ENCODE measurements around the gene CTCFL. TPM values are rescaled to one million over a fixed set of nuclear protein-coding genes. Genes with fewer than 3 reads are reported as not detected.

The CTCFL gene, protein sequence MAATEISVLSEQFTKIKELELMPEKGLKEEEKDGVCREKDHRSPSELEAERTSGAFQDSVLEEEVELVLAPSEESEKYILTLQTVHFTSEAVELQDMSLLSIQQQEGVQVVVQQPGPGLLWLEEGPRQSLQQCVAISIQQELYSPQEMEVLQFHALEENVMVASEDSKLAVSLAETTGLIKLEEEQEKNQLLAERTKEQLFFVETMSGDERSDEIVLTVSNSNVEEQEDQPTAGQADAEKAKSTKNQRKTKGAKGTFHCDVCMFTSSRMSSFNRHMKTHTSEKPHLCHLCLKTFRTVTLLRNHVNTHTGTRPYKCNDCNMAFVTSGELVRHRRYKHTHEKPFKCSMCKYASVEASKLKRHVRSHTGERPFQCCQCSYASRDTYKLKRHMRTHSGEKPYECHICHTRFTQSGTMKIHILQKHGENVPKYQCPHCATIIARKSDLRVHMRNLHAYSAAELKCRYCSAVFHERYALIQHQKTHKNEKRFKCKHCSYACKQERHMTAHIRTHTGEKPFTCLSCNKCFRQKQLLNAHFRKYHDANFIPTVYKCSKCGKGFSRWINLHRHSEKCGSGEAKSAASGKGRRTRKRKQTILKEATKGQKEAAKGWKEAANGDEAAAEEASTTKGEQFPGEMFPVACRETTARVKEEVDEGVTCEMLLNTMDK
- total RNA-seq (not detected), polyA plus RNA-seq (not detected)

DNA sequence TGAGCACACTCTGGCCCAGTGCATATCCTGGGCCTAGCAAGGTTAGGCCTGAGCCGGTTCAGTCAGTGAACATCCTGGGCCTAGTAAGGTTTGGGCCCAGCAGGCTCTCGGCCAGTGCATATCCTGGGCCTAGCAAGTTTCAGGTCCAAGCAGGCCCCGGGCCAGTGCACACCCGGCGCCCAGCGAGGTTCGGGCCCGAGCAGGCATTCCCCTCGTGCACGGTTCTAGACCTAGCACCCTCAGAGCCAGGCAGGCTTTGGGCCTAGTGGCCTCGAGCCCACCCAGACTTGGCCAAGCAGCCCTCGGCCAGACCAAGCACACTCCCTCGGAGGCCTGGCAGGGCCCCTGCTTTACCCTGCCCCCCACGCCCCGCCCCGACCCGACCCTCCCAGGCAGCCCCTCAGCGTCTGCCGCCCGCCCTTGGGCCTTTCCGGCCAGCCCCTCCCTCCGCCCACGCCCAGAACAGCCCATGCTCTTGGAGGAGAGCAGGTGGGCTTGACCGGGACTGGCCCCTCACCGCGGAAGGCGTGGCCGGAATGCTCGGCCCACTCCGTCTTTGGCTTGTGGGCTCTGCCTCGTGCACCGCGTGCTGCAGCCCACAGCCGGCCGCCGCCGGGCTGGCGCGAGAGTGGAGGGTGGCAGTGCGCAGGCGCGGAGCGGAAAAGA lies at the start of gene CTCFL:
Gene CTCFL, minus strand, starts transcription at position 630 of the 666 bp plus-strand sequence. CDS start 935 bp downstream, outside the sequence.
- no peak within 1 kb of the TSS for H3K4me3 ChIP-seq (ENCODE audit: low read depth, low read length)

DNA sequence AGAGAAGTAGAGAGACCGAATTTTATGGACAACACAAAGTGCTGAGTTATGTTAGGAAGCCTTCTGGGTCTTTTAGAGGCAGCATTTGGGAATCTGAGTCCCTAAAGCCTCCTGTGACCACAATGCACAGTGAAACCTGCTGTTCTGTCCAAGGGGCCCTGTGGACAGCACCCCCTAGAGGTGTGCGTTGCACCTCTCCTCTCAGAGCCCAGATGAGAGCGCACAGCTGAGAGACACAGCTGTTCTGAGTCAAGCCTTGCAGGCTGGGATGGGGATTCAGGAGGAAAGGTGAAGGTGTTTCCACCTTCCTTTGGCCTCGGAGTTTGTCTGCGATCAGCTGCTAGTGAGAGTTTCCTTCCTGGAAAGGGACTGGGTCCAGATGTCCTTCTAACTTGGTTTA lies 49.0 kb upstream of the CTCFL start:
- DNase-seq (ENCODE audit: extremely low spot score): no peak
- no peak overlapping the region for H3K4me3 ChIP-seq (ENCODE audit: low read depth, low read length)
- no peaks in the 10 kb centered on the region for H3K4me1 ChIP-seq (ENCODE audit: insufficient read depth)
- no peaks in the 10 kb centered on the region for H3K36me3 ChIP-seq (ENCODE audit: insufficient read depth)
- no peak overlapping the region for H3K27ac ChIP-seq (ENCODE audit: low read depth)
- WGBS: 56% methylated on average over 5 of the region's 5 CpGs

More for the DNA sequence above, at the start of gene CTCFL:
- H3K36me3 ChIP-seq (ENCODE audit: insufficient read depth): no peaks in the 10 kb centered on the region
- DNase-seq (ENCODE audit: extremely low spot score): no peak
- H3K4me1 ChIP-seq (ENCODE audit: insufficient read depth): no peaks in the 10 kb centered on the region
- H3K27ac ChIP-seq (ENCODE audit: low read depth): no peak within 1 kb of the TSS
- WGBS: 89% methylated on average over 43 of the region's 43 CpGs

DNA sequence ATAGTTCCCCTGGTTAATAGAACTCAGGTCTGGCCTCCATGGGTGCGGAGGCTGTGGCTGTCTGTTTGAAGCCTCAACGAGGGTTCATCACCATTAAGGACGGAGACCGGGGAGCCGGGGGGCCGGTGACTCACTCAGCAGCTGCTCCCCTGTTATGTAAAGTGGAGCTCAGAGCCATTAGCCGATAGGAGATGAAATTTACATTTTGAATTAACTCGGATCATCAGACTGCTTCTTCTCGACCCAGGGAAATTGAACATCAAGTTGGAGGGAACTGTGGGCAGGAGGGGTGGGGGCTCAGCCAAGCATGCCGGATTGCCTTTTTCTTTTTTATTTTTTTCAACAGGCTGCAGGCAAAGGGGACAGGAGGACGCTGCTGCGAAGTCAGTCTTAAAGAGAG lies 48.3 kb upstream of the CTCFL start:
- Histone ChIP-seq H3K27ac (ENCODE audit: low read depth) (no peak overlapping the region), H3K4me3 (ENCODE audit: low read depth, low read length) (no peak overlapping the region), H3K36me3 (ENCODE audit: insufficient read depth) (no peaks in the 10 kb centered on the region), H3K4me1 (ENCODE audit: insufficient read depth) (no peaks in the 10 kb centered on the region)
- 49% methylated on average over 12 of the region's 12 CpGs for WGBS
- DNase-seq (ENCODE audit: extremely low spot score): no peak

DNA sequence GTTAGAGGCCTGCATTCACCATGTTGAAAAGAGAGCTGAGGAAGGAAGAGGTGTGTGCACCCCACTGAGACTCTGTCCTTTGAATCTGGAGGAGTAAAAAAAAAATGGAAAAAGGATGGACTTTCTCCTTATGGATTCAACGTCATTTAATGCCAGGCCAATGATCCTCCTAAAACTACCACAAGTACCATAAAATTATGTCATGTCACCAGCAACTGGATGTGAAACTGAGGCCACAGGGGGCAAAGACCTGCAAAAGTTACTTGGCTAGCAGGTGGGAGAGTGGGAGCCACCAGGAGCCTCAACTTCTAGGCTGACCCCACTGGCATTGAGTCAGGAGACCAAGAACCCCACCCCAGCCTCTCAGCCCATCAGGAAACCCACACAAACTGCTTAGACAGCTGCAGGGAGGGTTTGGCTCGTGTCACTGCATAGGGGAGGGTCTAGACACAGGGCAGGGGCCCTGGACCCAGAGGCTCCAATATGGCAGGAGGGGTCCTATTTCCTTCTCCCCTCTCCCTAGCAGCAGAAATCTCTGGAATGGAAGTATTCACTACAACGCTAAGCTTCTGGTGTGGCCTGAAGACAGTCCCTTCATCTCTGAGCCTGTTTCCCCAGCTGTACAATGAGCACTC lies 47.0 kb upstream of the CTCFL start:
- Histone ChIP-seq H3K4me3 (ENCODE audit: low read depth, low read length) (no peak overlapping the region), H3K4me1 (ENCODE audit: insufficient read depth) (no peaks in the 10 kb centered on the region), H3K36me3 (ENCODE audit: insufficient read depth) (no peaks in the 10 kb centered on the region), H3K27ac (ENCODE audit: low read depth) (no peak overlapping the region)
- no peak for DNase-seq (ENCODE audit: extremely low spot score)
- WGBS: 87% methylated on average over 3 of the region's 3 CpGs

DNA sequence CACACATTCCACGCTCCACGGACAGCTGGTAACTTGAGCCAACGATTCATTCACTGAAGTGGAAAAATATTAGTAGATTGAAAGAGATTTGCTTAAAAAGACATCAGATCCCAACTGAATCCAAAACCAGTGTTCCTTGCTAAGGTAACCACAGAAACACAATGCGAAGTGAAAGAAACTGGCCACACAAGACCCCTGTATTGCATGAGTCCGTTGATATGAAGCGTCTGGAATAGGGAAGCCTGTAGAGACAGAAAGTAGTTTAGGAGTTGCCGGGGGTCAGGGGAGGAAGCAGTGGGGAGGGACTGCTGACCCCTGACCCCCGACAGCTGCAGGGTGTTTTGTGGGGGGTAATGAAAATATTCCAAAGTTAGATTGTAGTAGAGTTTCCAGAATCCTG lies 46.0 kb upstream of the CTCFL start:
- Histone ChIP-seq H3K36me3 (ENCODE audit: insufficient read depth) (no peaks in the 10 kb centered on the region), H3K27ac (ENCODE audit: low read depth) (no peak overlapping the region), H3K4me1 (ENCODE audit: insufficient read depth) (no peaks in the 10 kb centered on the region), H3K4me3 (ENCODE audit: low read depth, low read length) (no peak overlapping the region)
- WGBS: 61% methylated on average over 8 of the region's 8 CpGs
- no peak for DNase-seq (ENCODE audit: extremely low spot score)

DNA sequence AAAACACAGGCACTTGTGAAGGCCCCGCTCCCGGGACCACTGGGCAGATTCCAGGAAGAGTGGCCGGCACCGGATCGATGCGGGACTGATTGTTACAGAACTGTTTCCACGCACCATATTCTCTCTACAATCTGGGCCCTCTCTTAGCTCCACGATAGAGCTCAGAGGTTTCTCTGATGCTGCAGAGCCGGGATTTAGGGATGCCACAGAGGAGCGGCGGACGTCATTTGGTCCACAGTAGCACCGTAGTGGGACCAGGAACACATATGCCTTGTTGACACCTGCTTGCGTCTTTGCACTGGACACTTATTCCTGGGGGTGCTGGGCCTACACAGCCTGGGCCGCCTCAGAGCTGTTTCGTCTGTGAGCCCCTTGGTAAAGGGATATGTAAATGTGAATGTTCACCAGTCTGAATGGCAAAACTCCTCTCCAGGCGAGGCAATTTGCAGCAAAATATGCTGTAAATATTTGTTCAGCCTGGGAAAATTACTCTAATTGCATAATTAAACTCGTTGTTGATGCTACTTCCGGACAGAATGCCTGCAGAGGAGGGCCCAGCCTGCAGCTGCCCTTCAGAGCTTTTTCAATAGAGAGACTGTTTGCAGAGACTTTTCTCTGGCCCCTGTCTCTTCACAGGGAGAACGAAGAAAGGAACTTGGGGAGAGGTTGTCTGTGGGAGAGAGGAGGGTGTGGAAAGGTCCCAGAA lies 45.4 kb upstream of the CTCFL start:
- H3K36me3 ChIP-seq (ENCODE audit: insufficient read depth): no peaks in the 10 kb centered on the region
- DNase-seq (ENCODE audit: extremely low spot score): no peak
- H3K27ac ChIP-seq (ENCODE audit: low read depth): no peak overlapping the region
- no peaks in the 10 kb centered on the region for H3K4me1 ChIP-seq (ENCODE audit: insufficient read depth)
- H3K4me3 ChIP-seq (ENCODE audit: low read depth, low read length): no peak overlapping the region
- WGBS: 73% methylated on average over 20 of the region's 20 CpGs

DNA sequence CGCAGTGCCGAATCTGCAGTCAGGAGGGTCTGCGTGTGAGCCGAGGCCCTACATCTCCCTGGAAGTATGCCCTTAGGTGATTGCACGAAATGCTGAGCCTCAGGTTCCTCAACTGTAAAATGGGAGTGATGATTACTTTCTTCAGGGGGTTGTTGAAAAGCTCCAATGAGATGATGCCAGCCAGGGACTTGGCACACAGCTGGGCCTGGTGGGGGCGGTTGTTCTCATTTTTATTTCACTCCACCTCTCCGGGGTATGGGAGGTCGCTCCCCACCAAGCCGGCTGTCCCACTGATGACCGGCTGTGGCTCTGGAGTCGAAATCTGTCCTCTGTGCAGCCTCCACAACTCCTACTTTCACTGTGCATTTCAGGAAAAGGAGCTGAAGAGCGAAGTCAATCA lies 44.0 kb upstream of the CTCFL start:
- 88% methylated on average over 12 of the region's 12 CpGs for WGBS
- H3K4me3 ChIP-seq (ENCODE audit: low read depth, low read length): no peak overlapping the region
- H3K4me1 ChIP-seq (ENCODE audit: insufficient read depth): no peaks in the 10 kb centered on the region
- no peak overlapping the region for H3K27ac ChIP-seq (ENCODE audit: low read depth)
- H3K36me3 ChIP-seq (ENCODE audit: insufficient read depth): no peaks in the 10 kb centered on the region
- no peak for DNase-seq (ENCODE audit: extremely low spot score)

DNA sequence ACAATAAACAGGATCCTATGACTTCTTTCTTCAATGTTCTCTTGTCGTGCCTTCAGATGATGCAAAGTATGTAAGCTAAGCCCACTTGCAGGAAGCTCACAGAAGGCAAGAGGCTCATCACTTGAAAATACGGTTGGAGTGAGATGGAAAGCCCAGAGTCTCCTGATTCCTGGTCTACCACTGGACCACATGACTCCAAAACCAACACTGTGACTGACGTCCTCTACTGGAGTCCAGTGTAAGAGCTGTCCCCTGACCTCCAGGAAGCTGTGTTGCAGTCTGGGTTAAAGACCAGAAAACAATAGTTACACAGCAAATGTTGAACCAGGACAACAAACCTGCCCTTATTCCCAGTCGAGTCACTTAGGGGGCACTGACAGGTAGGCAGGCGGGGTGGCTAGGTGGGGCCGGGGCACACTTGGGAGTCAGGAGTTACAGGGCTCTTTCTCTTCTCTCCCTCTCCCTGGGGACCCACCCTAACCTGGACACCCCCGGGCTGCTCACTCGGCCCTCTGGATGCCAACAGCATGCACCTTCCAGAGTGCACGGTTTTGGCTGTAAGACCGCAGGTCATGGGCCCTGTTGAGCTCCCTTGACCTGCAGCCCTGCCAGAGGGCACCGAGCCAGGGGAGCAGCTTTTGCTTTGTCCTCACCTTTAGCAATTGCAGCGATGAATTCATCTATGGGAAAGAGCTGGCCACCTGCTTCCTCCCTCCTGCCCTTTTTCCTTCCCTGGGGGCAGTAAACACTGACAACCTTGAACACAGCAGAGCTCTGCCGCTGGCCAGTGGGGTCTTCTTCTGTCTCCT lies 43.4 kb upstream of the CTCFL start:
- Histone ChIP-seq H3K36me3 (ENCODE audit: insufficient read depth) (no peaks in the 10 kb centered on the region), H3K27ac (ENCODE audit: low read depth) (no peak overlapping the region), H3K4me1 (ENCODE audit: insufficient read depth) (no peaks in the 10 kb centered on the region), H3K4me3 (ENCODE audit: low read depth, low read length) (no peak overlapping the region)
- no peak for DNase-seq (ENCODE audit: extremely low spot score)
- WGBS: 75% methylated on average over 13 of the region's 13 CpGs

DNA sequence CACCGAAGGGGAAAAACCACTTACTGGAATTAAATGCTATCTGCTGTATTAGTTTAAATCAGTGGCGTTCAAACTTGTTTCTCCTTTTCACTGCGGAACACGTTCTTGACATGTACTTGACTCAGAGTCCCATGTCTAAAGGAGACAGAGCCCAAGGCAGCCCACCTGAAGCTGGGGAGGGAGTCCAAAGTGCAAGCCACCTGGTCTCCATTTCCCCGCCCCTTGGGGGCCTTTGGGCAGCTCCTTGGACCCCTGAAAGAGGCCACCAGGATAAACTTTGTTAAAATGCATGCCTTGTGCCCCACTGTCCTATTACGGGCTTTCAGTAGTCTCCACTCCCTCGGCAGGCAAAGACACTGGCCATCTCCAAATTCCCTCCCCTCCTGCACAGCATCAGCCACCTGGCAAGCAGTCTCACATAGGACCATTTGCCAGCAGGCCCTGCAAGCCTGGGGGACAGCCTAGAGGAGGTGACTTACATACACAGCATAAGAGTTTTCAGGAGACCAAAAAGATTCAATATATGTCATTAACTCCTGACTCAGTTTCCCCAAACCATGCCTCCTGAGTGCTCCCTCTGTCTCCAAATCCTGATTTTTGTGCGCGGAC lies 42.6 kb upstream of the CTCFL start:
- DNase-seq (ENCODE audit: extremely low spot score): no peak
- no peaks in the 10 kb centered on the region for H3K36me3 ChIP-seq (ENCODE audit: insufficient read depth)
- WGBS: 76% methylated on average over 9 of the region's 9 CpGs
- H3K4me3 ChIP-seq (ENCODE audit: low read depth, low read length): no peak overlapping the region
- no peak overlapping the region for H3K27ac ChIP-seq (ENCODE audit: low read depth)
- no peaks in the 10 kb centered on the region for H3K4me1 ChIP-seq (ENCODE audit: insufficient read depth)

DNA sequence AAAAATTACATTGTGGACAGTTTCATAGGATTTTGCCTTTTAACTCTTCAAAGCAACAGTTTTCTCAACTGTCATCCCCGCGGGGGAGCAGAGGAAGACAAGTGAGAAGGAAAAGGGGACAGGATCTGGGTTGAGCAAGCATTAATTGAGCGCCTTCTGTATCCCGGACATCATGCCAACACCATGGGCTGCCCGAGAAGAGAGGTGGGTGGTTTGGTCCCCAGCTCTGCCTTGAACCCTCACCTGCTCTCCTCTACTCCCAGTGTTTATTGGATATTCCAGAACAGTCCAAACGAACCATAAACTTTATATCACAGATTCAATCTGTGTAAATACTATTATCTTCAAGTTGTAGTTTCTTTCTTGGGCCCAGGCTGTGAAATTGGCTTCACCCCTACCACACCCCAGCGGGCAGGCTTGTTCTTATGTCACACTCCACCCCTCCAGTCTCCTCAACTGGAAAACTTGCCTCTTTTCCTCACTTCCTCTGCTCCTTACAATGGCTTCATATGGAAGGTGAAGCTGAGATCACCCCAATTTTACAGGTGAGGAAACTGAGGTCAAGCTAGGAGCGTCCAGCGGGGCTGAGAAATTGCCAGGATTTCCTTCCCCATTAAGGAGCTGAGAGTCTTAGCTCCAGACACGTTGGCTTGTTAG lies 42.0 kb upstream of the CTCFL start:
- no peak overlapping the region for H3K27ac ChIP-seq (ENCODE audit: low read depth)
- no peak overlapping the region for H3K4me3 ChIP-seq (ENCODE audit: low read depth, low read length)
- no peaks in the 10 kb centered on the region for H3K4me1 ChIP-seq (ENCODE audit: insufficient read depth)
- DNase-seq (ENCODE audit: extremely low spot score): no peak
- WGBS: 68% methylated on average over 10 of the region's 10 CpGs
- no peaks in the 10 kb centered on the region for H3K36me3 ChIP-seq (ENCODE audit: insufficient read depth)

DNA sequence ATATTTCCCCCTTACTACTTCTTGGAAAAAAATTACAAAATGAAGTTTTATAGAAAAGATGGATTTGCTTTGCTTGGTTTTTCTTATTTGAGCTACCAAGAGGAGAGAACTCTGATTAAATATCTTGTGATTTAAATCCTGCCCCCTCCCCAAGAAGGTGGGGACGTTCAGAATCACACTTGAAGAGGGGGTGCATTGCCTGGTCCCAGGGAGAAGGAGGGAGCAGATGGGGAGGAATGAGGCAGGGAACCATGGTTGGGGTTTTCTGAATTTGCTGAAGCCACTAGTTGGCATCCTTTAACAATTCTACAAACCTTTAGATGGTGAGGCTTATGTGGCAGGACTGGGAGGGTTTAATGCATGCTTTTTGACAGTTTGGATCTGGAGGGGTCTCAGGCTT lies 41.5 kb upstream of the CTCFL start:
- H3K36me3 ChIP-seq (ENCODE audit: insufficient read depth): no peaks in the 10 kb centered on the region
- H3K4me3 ChIP-seq (ENCODE audit: low read depth, low read length): no peak overlapping the region
- 28% methylated on average over 1 of the region's 1 CpG for WGBS
- H3K27ac ChIP-seq (ENCODE audit: low read depth): no peak overlapping the region
- no peak for DNase-seq (ENCODE audit: extremely low spot score)
- H3K4me1 ChIP-seq (ENCODE audit: insufficient read depth): no peaks in the 10 kb centered on the region
